ENCODE results near the gene GP1BB.

Gene GP1BB

GRCh38 chr22:19732403-19733113, 9.2 kb downstream of the GP1BB start:
- TF ChIP-seq TCF12 (IDR thresholded peaks at IDR 0.05; ENCODE audit: low read depth) (no peak), REST (IDR thresholded peaks at IDR 0.05; ENCODE audit: low read depth) (no peak), EP300 (IDR thresholded peaks at IDR 0.05; ENCODE audit: borderline replicate concordance) (no peak), NFIC (IDR thresholded peaks at IDR 0.05) (no peak), TEAD4 (IDR thresholded peaks at IDR 0.05) (no peak), MAX (IDR thresholded peaks at IDR 0.05) (no peak), CEBPB (IDR thresholded peaks at IDR 0.05) (no peak), FOXM1 (IDR thresholded peaks at IDR 0.05; ENCODE audit: borderline replicate concordance, low read depth) (no peak), TAF1 (IDR thresholded peaks at IDR 0.05; ENCODE audit: low read depth) (no peak), CREB1 (IDR thresholded peaks at IDR 0.05; ENCODE audit: low read depth) (no peak), USF1 (IDR thresholded peaks at IDR 0.05) (no peak), RAD21 (IDR thresholded peaks at IDR 0.05; ENCODE audit: low read depth) (no peak), EGR1 (IDR thresholded peaks at IDR 0.05) (no peak), ZBTB7A (IDR thresholded peaks at IDR 0.05; ENCODE audit: low read depth) (no peak), YY1 (IDR thresholded peaks at IDR 0.05; ENCODE audit: low read depth) (no peak)

- TF ChIP-seq EGR1 (IDR thresholded peaks at IDR 0.05) (no peak), EP300 (IDR thresholded peaks at IDR 0.05; ENCODE audit: borderline replicate concordance) (no peak), USF1 (IDR thresholded peaks at IDR 0.05) (no peak), RAD21 (IDR thresholded peaks at IDR 0.05; ENCODE audit: low read depth) (no peak), YY1 (IDR thresholded peaks at IDR 0.05; ENCODE audit: low read depth) (no peak), TAF1 (IDR thresholded peaks at IDR 0.05; ENCODE audit: low read depth) (no peak), NFIC (IDR thresholded peaks at IDR 0.05) (no peak), REST (IDR thresholded peaks at IDR 0.05; ENCODE audit: low read depth) (no peak), ZBTB7A (IDR thresholded peaks at IDR 0.05; ENCODE audit: low read depth) (no peak), MAX (IDR thresholded peaks at IDR 0.05) (no peak), TCF12 (IDR thresholded peaks at IDR 0.05; ENCODE audit: low read depth) (no peak), FOXM1 (IDR thresholded peaks at IDR 0.05; ENCODE audit: borderline replicate concordance, low read depth) (no peak), CEBPB (IDR thresholded peaks at IDR 0.05) (no peak), TEAD4 (IDR thresholded peaks at IDR 0.05) (no peak)
These were observed 10.4 kb downstream of the GP1BB start for GRCh38 chr22:19733755-19734154.

- TF ChIP-seq REST (IDR thresholded peaks at IDR 0.05; ENCODE audit: low read depth) (no peak), RAD21 (IDR thresholded peaks at IDR 0.05; ENCODE audit: low read depth) (no peak), CREB1 (IDR thresholded peaks at IDR 0.05; ENCODE audit: low read depth) (no peak), USF1 (IDR thresholded peaks at IDR 0.05) (no peak), EP300 (IDR thresholded peaks at IDR 0.05; ENCODE audit: borderline replicate concordance) (no peak), ZBTB7A (IDR thresholded peaks at IDR 0.05; ENCODE audit: low read depth) (no peak)
These were observed 10.8 kb downstream of the GP1BB start for GRCh38 chr22:19734163-19734562.

- TF ChIP-seq YY1 (IDR thresholded peaks at IDR 0.05; ENCODE audit: low read depth) (no peak), CREB1 (IDR thresholded peaks at IDR 0.05; ENCODE audit: low read depth) (no peak), FOXM1 (IDR thresholded peaks at IDR 0.05; ENCODE audit: borderline replicate concordance, low read depth) (no peak), TCF12 (IDR thresholded peaks at IDR 0.05; ENCODE audit: low read depth) (no peak), EP300 (IDR thresholded peaks at IDR 0.05; ENCODE audit: borderline replicate concordance) (no peak), MAX (IDR thresholded peaks at IDR 0.05) (no peak), USF1 (IDR thresholded peaks at IDR 0.05) (no peak), NFIC (IDR thresholded peaks at IDR 0.05) (no peak), TEAD4 (IDR thresholded peaks at IDR 0.05) (no peak), EGR1 (IDR thresholded peaks at IDR 0.05) (no peak), RAD21 (IDR thresholded peaks at IDR 0.05; ENCODE audit: low read depth) (no peak), CEBPB (IDR thresholded peaks at IDR 0.05) (no peak)
These were observed 11.6 kb downstream of the GP1BB start for GRCh38 chr22:19734837-19735382.
